ENCODE data around the gene DLX1.

Gene DLX1

GRCh38 chr2:172091761-172092566 is 6.7 kb downstream of the DLX1 start:
- POLR2A ChIA-PET = interaction anchor here (1.6 kb wide), 1 partner anchor 11 kb away, joined by 4 read pairs; the partner anchor contains the start of gene DLX2
- TF ChIP-seq ZNF391 (tag by site-specific recombination; IDR thresholded peaks at IDR 0.05; ENCODE audit: borderline replicate concordance, low read depth) (no peak), ZNF529 (tag by site-specific recombination; IDR thresholded peaks at IDR 0.05; ENCODE audit: insufficient replicate concordance) (no peak), ZBTB21 (tag by site-specific recombination; IDR thresholded peaks at IDR 0.05) (no peak), ZNF610 (tag by site-specific recombination; IDR thresholded peaks at IDR 0.05; ENCODE audit: borderline replicate concordance) (no peak), ZNF600 (tag by site-specific recombination; IDR thresholded peaks at IDR 0.05) (no peak), BCL11A (tag by site-specific recombination; IDR thresholded peaks at IDR 0.05; ENCODE audit: low read depth) (no peak), GLIS2 (tag by site-specific recombination; IDR thresholded peaks at IDR 0.05) (no peak)
- TF ChIP-seq, protein P1, sequence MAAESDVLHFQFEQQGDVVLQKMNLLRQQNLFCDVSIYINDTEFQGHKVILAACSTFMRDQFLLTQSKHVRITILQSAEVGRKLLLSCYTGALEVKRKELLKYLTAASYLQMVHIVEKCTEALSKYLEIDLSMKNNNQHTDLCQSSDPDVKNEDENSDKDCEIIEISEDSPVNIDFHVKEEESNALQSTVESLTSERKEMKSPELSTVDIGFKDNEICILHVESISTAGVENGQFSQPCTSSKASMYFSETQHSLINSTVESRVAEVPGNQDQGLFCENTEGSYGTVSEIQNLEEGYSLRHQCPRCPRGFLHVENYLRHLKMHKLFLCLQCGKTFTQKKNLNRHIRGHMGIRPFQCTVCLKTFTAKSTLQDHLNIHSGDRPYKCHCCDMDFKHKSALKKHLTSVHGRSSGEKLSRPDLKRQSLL (tag by site-specific recombination; IDR thresholded peaks at IDR 0.05) = 0 out of 2 replicates have a peak, but pooled peaks have one; percentile 37
- Histone ChIP-seq H3K4me3 (ENCODE audit: low read depth, low read length) (no peak overlapping the region), H3K27ac (ENCODE audit: extremely low read depth, low read depth, low read length) (no peak overlapping the region), H3K9me3 (ENCODE audit: control insufficient read depth, insufficient read depth, low read depth, low read length) (no peaks in the 10 kb centered on the region), H3K36me3 (ENCODE audit: control insufficient read depth in 2 of 2, insufficient read depth in 1 of 2, low read length in 2 of 2) (peaks cover 0 to 28% of the 10 kb centered on the region in 2 experiments; a peak in 1 of 3 replicates), H3K4me1 (ENCODE audit: control insufficient read depth, insufficient read depth, low read length) (no peaks in the 10 kb centered on the region)
- CTCF ChIA-PET = interaction anchor here (1.3 kb wide), 1 partner anchor 42 kb away, joined by 3 read pairs; no protein-coding TSS in a partner anchor

DNA sequence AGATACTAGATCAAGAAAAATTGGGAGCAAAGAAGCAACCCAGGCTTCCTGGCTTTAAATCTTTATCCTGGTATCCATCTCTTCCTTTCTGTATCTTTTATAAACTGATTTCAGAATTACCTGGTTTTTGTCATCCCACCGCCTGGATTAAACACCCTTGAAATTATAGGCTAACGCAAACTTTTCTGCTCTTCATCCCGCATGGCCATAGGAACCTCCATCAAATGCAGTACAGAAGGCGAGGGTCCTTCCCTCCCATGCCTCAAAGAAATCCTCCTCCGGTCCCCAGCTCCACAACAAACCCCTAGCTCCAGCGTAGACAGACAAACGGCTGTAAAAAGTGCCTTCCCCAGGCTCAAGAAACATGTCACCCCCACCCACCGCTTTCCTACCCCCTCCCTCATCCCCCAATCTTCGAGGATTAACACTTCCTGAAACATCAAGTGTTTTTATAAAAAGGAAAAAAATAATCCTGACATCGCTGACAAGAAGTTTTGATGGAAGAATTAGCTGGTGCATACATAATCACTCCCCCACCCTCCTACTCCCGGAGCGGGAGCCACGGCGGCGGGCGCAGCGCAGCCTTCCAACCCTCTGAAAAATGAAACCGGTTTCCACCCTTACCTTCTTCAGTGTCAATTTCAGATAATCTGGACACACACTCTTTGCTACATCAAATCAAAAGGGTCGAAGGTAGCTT is 7.6 kb downstream of the DLX1 start:
- Histone ChIP-seq H3K4me1 (ENCODE audit: control insufficient read depth, insufficient read depth, low read length) (peaks cover 6% of the 10 kb centered on the region), H3K9me3 (ENCODE audit: control insufficient read depth, insufficient read depth, low read depth, low read length) (no peaks in the 10 kb centered on the region), H3K27ac (ENCODE audit: extremely low read depth, low read depth, low read length) (no peak overlapping the region), H3K36me3 (ENCODE audit: control insufficient read depth in 2 of 2, insufficient read depth in 1 of 2, low read length in 2 of 2) (peaks cover 0 to 20% of the 10 kb centered on the region in 2 experiments; a peak in 1 of 3 replicates), H3K4me3 (ENCODE audit: low read depth, low read length) (no peak overlapping the region)
- no peak for TF ChIP-seq ZNF768 (tag by site-specific recombination; IDR thresholded peaks at IDR 0.05)
- TF ChIP-seq, protein P2, sequence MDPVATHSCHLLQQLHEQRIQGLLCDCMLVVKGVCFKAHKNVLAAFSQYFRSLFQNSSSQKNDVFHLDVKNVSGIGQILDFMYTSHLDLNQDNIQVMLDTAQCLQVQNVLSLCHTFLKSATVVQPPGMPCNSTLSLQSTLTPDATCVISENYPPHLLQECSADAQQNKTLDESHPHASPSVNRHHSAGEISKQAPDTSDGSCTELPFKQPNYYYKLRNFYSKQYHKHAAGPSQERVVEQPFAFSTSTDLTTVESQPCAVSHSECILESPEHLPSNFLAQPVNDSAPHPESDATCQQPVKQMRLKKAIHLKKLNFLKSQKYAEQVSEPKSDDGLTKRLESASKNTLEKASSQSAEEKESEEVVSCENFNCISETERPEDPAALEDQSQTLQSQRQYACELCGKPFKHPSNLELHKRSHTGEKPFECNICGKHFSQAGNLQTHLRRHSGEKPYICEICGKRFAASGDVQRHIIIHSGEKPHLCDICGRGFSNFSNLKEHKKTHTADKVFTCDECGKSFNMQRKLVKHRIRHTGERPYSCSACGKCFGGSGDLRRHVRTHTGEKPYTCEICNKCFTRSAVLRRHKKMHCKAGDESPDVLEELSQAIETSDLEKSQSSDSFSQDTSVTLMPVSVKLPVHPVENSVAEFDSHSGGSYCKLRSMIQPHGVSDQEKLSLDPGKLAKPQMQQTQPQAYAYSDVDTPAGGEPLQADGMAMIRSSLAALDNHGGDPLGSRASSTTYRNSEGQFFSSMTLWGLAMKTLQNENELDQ (tag by site-specific recombination; IDR thresholded peaks at IDR 0.05; ENCODE audit: low read depth) = no peak
- TF ChIP-seq ZNF558 (tag by site-specific recombination; IDR thresholded peaks at IDR 0.05) = no peak
- no peak for TF ChIP-seq ZBTB48 (tag by site-specific recombination; IDR thresholded peaks at IDR 0.05)
- TF ChIP-seq ZNF175 (tag by site-specific recombination; IDR thresholded peaks at IDR 0.05) = no peak
- TF ChIP-seq PBX3 (CRISPR knock-in tag; IDR thresholded peaks at IDR 0.05) = no peak
- no peak for TF ChIP-seq ZNF23 (tag by site-specific recombination; IDR thresholded peaks at IDR 0.05; ENCODE audit: borderline replicate concordance)
- TF ChIP-seq RBAK (tag by site-specific recombination; IDR thresholded peaks at IDR 0.05) = no peak
- no peak for TF ChIP-seq ZNF140 (tag by site-specific recombination; IDR thresholded peaks at IDR 0.05)
- ChIA-PET POLR2A (interaction anchor here (0.7 to 7.4 kb wide), 4 partner anchors 9 to 94 kb away, joined by 4 to 147 read pairs (median 6); partner anchors contain the start of genes DLX1 and DLX2), CTCF (interaction anchor here (1.3 kb wide), 1 partner anchor 43 kb away, joined by 3 read pairs; no protein-coding TSS in a partner anchor)
